ENCODE measurements around the gene GALNT3. TPM values are rescaled to one million over a fixed set of nuclear protein-coding genes. Genes with fewer than 3 reads are reported as not detected.

GALNT3 gene
- total RNA-seq, 1 experiment from 2014 or later: 0.10 TPM

DNA sequence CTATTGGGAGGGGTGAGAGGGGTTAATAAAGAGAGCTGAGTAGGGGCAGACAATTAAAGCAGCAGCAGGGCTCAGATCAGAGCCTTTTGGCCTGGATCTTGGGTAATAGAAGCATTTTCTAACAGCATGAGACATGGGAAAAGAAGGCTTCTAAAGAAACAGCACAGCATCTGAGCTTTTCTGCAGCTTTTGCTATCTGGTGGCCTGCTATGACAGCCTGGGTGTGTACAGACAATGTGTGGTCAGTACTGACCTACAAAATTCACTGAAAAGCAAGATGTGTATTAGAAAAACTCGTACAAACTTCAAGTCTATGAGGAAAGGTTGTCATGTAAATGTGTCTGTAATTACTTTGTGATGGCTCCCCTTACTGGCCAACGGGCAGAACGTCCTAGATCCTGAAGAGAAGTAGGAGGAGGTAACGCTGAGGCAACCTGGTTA, 95.6 kb downstream of the GALNT3 start:
- ChIA-PET POLR2A (no interaction called here), CTCF (no interaction called here)
- 0 out of 2 replicates have a peak, but pooled peaks have one; percentile 72 for ATAC-seq
- no peak overlapping the region for H3K27ac ChIP-seq (ENCODE audit: low read length)
- no peaks in the 10 kb centered on the region for H3K4me1 ChIP-seq (ENCODE audit: control insufficient read depth, insufficient read depth, low read length)
- BruUV-seq (replicated peaks): no TSS peak
- in situ Hi-C loops (cut with HindIII; ENCODE audit: low pct_unique_long_range_greater_than_20kb, low sequenced_read_pairs) (no loop called here), intact Hi-C loops (cut with micrococcal nuclease; ENCODE audit: unreplicated experiment) (no loop called here)
- no peaks in the 10 kb centered on the region for H3K36me3 ChIP-seq (ENCODE audit: control insufficient read depth, insufficient read depth, low read length)
- H3K9me3 ChIP-seq (ENCODE audit: control insufficient read depth, insufficient read depth, low read depth, low read length): no peaks in the 10 kb centered on the region
- TF ChIP-seq, protein P1, sequence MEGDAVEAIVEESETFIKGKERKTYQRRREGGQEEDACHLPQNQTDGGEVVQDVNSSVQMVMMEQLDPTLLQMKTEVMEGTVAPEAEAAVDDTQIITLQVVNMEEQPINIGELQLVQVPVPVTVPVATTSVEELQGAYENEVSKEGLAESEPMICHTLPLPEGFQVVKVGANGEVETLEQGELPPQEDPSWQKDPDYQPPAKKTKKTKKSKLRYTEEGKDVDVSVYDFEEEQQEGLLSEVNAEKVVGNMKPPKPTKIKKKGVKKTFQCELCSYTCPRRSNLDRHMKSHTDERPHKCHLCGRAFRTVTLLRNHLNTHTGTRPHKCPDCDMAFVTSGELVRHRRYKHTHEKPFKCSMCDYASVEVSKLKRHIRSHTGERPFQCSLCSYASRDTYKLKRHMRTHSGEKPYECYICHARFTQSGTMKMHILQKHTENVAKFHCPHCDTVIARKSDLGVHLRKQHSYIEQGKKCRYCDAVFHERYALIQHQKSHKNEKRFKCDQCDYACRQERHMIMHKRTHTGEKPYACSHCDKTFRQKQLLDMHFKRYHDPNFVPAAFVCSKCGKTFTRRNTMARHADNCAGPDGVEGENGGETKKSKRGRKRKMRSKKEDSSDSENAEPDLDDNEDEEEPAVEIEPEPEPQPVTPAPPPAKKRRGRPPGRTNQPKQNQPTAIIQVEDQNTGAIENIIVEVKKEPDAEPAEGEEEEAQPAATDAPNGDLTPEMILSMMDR (IDR thresholded peaks at IDR 0.05): peak; percentile 43
- TF ChIP-seq SIN3A (IDR thresholded peaks at IDR 0.05; ENCODE audit: borderline replicate concordance, insufficient read depth, low read depth, low read length): no peak
- peak; percentile 2 for DNase-seq (ENCODE audit: low read depth, low spot score)
- H3K4me3 ChIP-seq (ENCODE audit: low read depth in 2 of 2, low read length in 2 of 2): no peak overlapping the region
- H3K27me3 ChIP-seq (ENCODE audit: control insufficient read depth, insufficient read depth, low read length): no peaks in the 10 kb centered on the region

DNA sequence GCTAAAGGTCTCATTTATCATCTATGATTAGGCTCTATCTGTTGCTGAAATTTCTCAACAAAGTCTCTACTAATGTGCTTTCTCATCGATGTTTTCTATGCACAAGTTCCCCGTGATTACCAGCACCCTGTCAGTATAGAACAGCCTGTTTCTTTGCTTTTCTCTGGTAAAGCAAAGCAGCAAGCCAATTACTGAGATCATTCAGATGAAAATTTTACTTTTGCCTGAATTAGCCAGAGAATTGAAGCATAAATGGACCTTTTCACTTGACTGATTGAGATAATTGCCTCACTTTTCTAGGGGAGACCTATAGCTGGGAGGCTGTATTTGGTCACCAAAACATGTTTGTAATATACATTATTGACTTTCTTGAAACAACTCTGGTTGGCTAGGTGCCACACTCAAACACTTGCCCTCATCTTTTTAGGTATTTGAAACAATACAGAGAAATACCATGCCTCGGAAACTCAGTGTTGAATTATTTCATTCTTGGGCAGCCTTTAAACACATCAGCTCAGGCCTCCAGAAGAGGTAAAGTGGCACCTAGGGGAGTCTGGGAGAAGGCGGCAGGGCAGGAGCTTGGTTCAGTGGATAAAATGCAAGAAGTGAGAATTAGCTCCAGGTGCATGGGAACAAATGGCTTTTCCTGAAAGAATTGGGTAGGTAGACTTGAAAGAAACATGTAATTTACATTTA, 96.2 kb downstream of the GALNT3 start:
- Histone ChIP-seq H3K4me3 (ENCODE audit: low read depth in 2 of 2, low read length in 2 of 2) (no peak overlapping the region), H3K4me1 (ENCODE audit: control insufficient read depth, insufficient read depth, low read length) (no peaks in the 10 kb centered on the region), H3K27me3 (ENCODE audit: control insufficient read depth, insufficient read depth, low read length) (no peaks in the 10 kb centered on the region), H3K9me3 (ENCODE audit: control insufficient read depth, insufficient read depth, low read depth, low read length) (no peaks in the 10 kb centered on the region), H3K36me3 (ENCODE audit: control insufficient read depth, insufficient read depth, low read length) (no peaks in the 10 kb centered on the region), H3K27ac (ENCODE audit: low read length) (no peak overlapping the region)
- POLR2A ChIA-PET: no interaction called here
- no peak for TF ChIP-seq SIN3A (IDR thresholded peaks at IDR 0.05; ENCODE audit: borderline replicate concordance, insufficient read depth, low read depth, low read length)
- no peak for TF ChIP-seq TCF7L2 (IDR thresholded peaks at IDR 0.05; ENCODE audit: low read depth, low read length)
- TF ChIP-seq, protein P1 (IDR thresholded peaks at IDR 0.05): no peak
- no peak for TF ChIP-seq POLR2AphosphoS5 (IDR thresholded peaks at IDR 0.05; ENCODE audit: low read depth, low read length)
- CTCF ChIA-PET: no interaction called here
- DNase-seq (ENCODE audit: low read depth, low spot score) (no peak), ATAC-seq (no peak)
- in situ Hi-C loops (cut with HindIII; ENCODE audit: low pct_unique_long_range_greater_than_20kb, low sequenced_read_pairs): no loop called here
- intact Hi-C loops (cut with micrococcal nuclease; ENCODE audit: unreplicated experiment): no loop called here
- no TSS peak for BruUV-seq (replicated peaks)

Other genes with a start within 250 kb of the GALNT3 start
- gene TTC21B, start 159.5 kb upstream of the GALNT3 start, total RNA-seq (2021; ENCODE audit: unreplicated experiment): 12.4 TPM

Data from Panc1 (cell line).